B cell (primary cell): Measurements from ENCODE around the gene SKAP1. TPM values are rescaled to one million over a fixed set of nuclear protein-coding genes. Genes with fewer than 3 reads are reported as not detected.

Source experiments
- ATAC-seq: fragments of 200-7000 bp; cut with Tn5 transposase; one replicate; pipeline ENCODE4 v1.10.0; 2021; ENCODE audit warnings: low read depth, mild to moderate bottlenecking, moderate number of reproducible peaks, moderate library complexity
- CTCF ChIA-PET: fragments of 350-600 bp; sonication (Branson Sonifier 250); formaldehyde crosslinking; loops from one replicate; lab custom pipeline; 2021; ENCODE audit warnings: antibody characterized with exemption, inconsistent platforms; lab: Charles Lee
- POLR2A ChIA-PET: fragments of 350-600 bp; sonication (Branson Sonifier 250); formaldehyde crosslinking; loops from one replicate; lab custom pipeline; 2021; ENCODE audit warnings: antibody characterized with exemption; lab: Charles Lee
- DNase-seq: peaks from one replicate; pipeline ENCODE4 v3.0.0; 2013
- H2AFZ ChIP-seq: 2 replicates; pipeline ENCODE4 v1.6.1; 2012; ENCODE audit warnings: mild to moderate bottlenecking, low read depth, low read length; ENCODE audit not compliant: insufficient read depth, poor library complexity, severe bottlenecking
- H3K27ac ChIP-seq, 2 donors: 1 replicate in 1 of 2; 2 replicates in 1 of 2; pipeline ENCODE4 v1.5.1; 2012 to 2013; ENCODE audit warnings: low read length in 2 of 2, mild to moderate bottlenecking in 2 of 2, moderate library complexity in 1 of 2
- H3K27me3 ChIP-seq, 4 experiments: fragments of 200-600 bp in 1 of 4; sonication (generic) in 1 of 4; replicated peaks in 1 of 4; 1 replicate in 2 of 4; 2 replicates in 2 of 4; pipeline versions ENCODE4 v1.6.1 to v1.7.0; 2013 to 2016; ENCODE audit warnings: low read length in 3 of 4, mild to moderate bottlenecking in 2 of 4, mixed read lengths in 1 of 4, moderate library complexity in 1 of 4; ENCODE audit not compliant: insufficient read depth in 4 of 4, control insufficient read depth in 3 of 4; ENCODE audit errors: control extremely low read depth in 1 of 4
- H3K36me3 ChIP-seq, 2 experiments: replicated peaks in 1 of 2; 1 replicate in 1 of 2; 2 replicates in 1 of 2; pipeline versions ENCODE4 v1.6.1 to v1.7.1; 2013; ENCODE audit warnings: low read length in 1 of 2; ENCODE audit not compliant: insufficient read depth in 2 of 2, control insufficient read depth in 1 of 2; ENCODE audit errors: control extremely low read depth in 1 of 2, extremely low read depth in 1 of 2
- H3K4me1 ChIP-seq, 2 donors: fragments of 200-600 bp in 1 of 2; sonication (generic) in 1 of 2; 1 replicate in 1 of 2; 2 replicates in 1 of 2; pipeline versions ENCODE4 v1.5.1 to v1.6.1; 2013 to 2017; ENCODE audit warnings: low read length in 2 of 2; ENCODE audit not compliant: control insufficient read depth in 2 of 2, insufficient read depth in 2 of 2
- H3K4me2 ChIP-seq: replicated peaks from 2 replicates; pipeline ENCODE3; 2012; ENCODE audit warnings: mild to moderate bottlenecking, low read depth, low read length; ENCODE audit not compliant: poor library complexity, severe bottlenecking
- H3K4me3 ChIP-seq, 5 experiments: fragments of 200-600 bp in 1 of 5; sonication (generic) in 1 of 5; 1 replicate in 3 of 5; 2 replicates in 2 of 5; pipeline versions ENCODE4 v1.5.1 to v1.7.0; 2011 to 2016; ENCODE audit warnings: low read length in 4 of 5, mild to moderate bottlenecking in 4 of 5, low read depth in 2 of 5, control low read depth in 1 of 5, moderate library complexity in 1 of 5; ENCODE audit not compliant: insufficient read depth in 1 of 5; ENCODE audit errors: control extremely low read depth in 1 of 5, extremely low read depth in 1 of 5
- H3K79me2 ChIP-seq: fragments of 200-600 bp; sonication (generic); one replicate; pipeline ENCODE4 v1.6.0; 2016; ENCODE audit warnings: low read length; ENCODE audit not compliant: control insufficient read depth, insufficient read depth
- H3K9ac ChIP-seq: fragments of 200-600 bp; sonication (generic); 2 replicates; pipeline ENCODE4 v1.6.1; 2017; ENCODE audit warnings: mild to moderate bottlenecking, low read length, moderate library complexity
- H3K9me3 ChIP-seq, 3 donors: one replicate each; pipeline versions ENCODE4 v1.6.1 to v1.7.1; 2013; ENCODE audit warnings: low read length in 2 of 3; ENCODE audit not compliant: control insufficient read depth in 2 of 3, insufficient read depth in 1 of 3; ENCODE audit errors: control extremely low read depth in 1 of 3
- H4K20me1 ChIP-seq: 2 replicates; pipeline ENCODE4 v1.6.0; 2012; ENCODE audit warnings: mild to moderate bottlenecking, low read length; ENCODE audit not compliant: insufficient read depth, control insufficient read depth, poor library complexity, severe bottlenecking
- H3K27ac Mint-ChIP-seq: one replicate; pipeline ENCODE4 v1.8.0; 2021; ENCODE audit warnings: mixed read lengths
- H3K27me3 Mint-ChIP-seq: one replicate; pipeline ENCODE4 v1.8.0; 2021; ENCODE audit warnings: mixed read lengths
- H3K4me1 Mint-ChIP-seq: one replicate; pipeline ENCODE4 v1.8.0; 2021; ENCODE audit warnings: mixed read lengths
- H3K4me3 Mint-ChIP-seq: one replicate; pipeline ENCODE4 v1.8.0; 2021; ENCODE audit warnings: mixed read lengths
- H3K9me3 Mint-ChIP-seq: one replicate; pipeline ENCODE4 v1.8.0; 2022; ENCODE audit warnings: mixed read lengths; ENCODE audit not compliant: insufficient read depth
- EZH2 ChIP-seq: IDR thresholded peaks from 2 replicates; pipeline ENCODE4 v1.6.1; 2012; ENCODE audit warnings: borderline replicate concordance, low read depth, mild to moderate bottlenecking, moderate library complexity, low read length; ENCODE audit not compliant: insufficient read depth, poor library complexity, severe bottlenecking
- WGBS: methylation state at CpG from one replicate; pipeline ENCODE4 v1.1.5; 2013; ENCODE audit warnings: missing lambda C conversion rate; ENCODE audit not compliant: insufficient coverage; 5-methylcytosine and 5-hydroxymethylcytosine counted together
- intact Hi-C: fragments of 100-400 bp; cut with micrococcal nuclease; formaldehyde crosslinking; loops from one replicate; pipeline ENCODE4 v1.10.0; 2022
- polyA plus RNA-seq: library from polyadenylated mRNA; depleted of rRNA; stranded (reverse); fragments of >200 nt; gene quantifications from 2 replicates; pipeline ENCODE4 v1.2.3, GENCODE V29; 2012
- total RNA-seq, 2 donors: library from RNA; stranded (reverse); fragments of 120-200 nt in 1 of 2; gene quantifications; 1 replicate in 1 of 2; 2 replicates in 1 of 2; pipeline versions ENCODE4 v1.2.3 to v1.2.4, GENCODE V29; 2013 to 2022
- TF ChIP-seq, protein P1 (sequence below): fragments of 200-600 bp; IDR thresholded peaks from one replicate; pipeline ENCODE4 v1.8.0; 2022; ENCODE audit warnings: antibody characterized with exemption, mild to moderate bottlenecking

The SKAP1 gene
- total and polyA plus RNA-seq, 2 donors (not counting 1 experiment from before 2014, with no cell fraction given): 33.1 to 37.3 TPM

DNA sequence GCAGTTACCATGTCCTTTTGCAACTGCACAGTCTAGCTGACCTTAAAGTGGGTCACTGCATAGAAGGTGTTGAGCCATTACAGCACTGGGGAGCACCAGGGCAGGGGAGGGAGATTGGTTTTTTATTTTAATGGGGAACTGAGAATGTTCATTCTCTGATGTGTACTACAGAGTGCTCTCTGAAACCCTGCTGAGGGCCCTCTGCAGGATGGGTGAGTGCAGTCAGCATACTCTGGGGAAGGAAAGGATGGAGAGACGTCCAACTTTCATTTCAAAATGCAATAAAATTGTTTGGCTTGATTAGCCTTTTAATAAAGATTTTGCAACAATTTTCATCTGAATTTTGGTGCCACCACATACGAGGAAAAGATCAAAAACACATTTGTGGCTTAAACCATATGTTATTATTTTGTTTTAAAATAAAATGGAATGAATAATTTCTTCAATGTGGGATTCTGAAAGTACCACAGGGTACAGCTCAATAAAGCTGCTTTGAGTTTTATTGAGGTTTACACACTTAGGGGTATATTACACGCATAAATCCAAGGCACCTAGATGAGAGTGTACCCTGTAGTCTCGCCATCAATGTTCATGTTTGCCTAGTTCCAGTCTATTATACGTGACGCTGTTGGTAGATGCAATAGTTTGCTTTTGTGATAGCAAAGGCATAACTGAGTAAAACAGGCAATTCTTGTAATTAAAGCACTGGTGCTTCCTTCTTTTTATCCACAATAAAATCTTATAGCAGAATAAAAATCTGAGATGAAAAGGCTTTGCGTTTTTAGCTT, 249.0 kb downstream of the SKAP1 start:
- WGBS: 95% methylated on average over 4 of the region's 7 CpGs
- ATAC-seq (no peak), DNase-seq (no peak)
- Mint-ChIP-seq H3K9me3 (no peaks in the 10 kb centered on the region), H3K27ac (no peak overlapping the region), H3K4me1 (no peaks in the 10 kb centered on the region), H3K4me3 (no peak overlapping the region), H3K27me3 (no peaks in the 10 kb centered on the region)
- Histone ChIP-seq H3K27me3 (no peaks in the 10 kb centered on the region), H4K20me1 (no peaks in the 10 kb centered on the region), H3K9me3 (no peaks in the 10 kb centered on the region), H3K36me3 (peaks cover 0 to 48% of the 10 kb centered on the region in 2 experiments), H3K79me2 (no peaks in the 10 kb centered on the region), H3K4me1 (no peaks in the 10 kb centered on the region), H3K4me2 (no peak overlapping the region), H3K4me3 (no peak overlapping the region), H3K9ac (no peak overlapping the region), H3K27ac (no peak overlapping the region), H2AFZ (no peak overlapping the region)
- intact Hi-C loops: no loop called here
- POLR2A ChIA-PET: no interaction called here
- no peak for TF ChIP-seq EZH2
- TF ChIP-seq, protein P1, sequence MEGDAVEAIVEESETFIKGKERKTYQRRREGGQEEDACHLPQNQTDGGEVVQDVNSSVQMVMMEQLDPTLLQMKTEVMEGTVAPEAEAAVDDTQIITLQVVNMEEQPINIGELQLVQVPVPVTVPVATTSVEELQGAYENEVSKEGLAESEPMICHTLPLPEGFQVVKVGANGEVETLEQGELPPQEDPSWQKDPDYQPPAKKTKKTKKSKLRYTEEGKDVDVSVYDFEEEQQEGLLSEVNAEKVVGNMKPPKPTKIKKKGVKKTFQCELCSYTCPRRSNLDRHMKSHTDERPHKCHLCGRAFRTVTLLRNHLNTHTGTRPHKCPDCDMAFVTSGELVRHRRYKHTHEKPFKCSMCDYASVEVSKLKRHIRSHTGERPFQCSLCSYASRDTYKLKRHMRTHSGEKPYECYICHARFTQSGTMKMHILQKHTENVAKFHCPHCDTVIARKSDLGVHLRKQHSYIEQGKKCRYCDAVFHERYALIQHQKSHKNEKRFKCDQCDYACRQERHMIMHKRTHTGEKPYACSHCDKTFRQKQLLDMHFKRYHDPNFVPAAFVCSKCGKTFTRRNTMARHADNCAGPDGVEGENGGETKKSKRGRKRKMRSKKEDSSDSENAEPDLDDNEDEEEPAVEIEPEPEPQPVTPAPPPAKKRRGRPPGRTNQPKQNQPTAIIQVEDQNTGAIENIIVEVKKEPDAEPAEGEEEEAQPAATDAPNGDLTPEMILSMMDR: no peak
- CTCF ChIA-PET: no interaction called here

DNA sequence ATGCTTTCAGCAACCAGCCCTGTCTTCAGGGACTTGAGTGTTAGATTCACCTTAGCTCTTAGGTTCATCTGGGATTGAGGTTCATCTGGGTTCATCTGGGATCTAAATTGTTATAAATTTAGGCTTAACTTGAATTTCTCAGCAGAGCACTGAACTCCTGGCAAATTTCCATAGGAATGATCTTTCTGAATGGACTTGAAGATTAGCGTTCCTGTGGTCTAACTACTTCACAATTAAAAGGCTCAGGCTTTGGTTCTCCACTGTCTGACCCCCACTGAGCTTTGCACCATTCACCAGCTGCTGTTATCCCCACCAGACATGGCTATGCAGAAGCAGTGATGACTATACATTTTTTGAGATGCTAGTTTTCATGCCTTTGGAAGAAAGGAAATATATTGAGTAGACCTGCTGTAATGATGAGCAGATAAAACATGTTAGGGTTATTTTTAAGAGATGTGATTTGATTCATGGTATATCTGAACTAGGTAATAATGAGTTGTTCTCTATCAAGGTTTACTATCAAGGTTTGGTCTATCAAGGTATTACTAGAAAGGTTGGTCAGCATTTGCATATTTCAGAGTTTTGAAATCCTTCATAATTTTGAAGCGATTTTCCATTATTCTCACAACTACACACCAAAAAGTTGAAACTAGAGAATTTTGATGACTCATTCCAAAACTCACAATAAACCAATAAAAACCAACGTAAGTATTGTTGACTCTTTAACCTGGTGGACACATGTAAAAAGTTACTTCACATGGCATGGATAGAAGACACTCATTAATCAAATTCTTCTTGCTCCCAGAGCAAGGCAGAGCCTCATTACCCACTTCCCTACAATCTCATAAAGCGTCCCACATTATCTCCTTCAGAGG, 250.7 kb downstream of the SKAP1 start:
- Histone ChIP-seq H3K27me3 (no peaks in the 10 kb centered on the region), H3K36me3 (peaks cover 0 to 36% of the 10 kb centered on the region in 2 experiments), H3K9me3 (no peaks in the 10 kb centered on the region), H3K9ac (no peak overlapping the region), H2AFZ (no peak overlapping the region), H3K4me1 (no peaks in the 10 kb centered on the region), H4K20me1 (no peaks in the 10 kb centered on the region), H3K27ac (no peak overlapping the region), H3K4me2 (no peak overlapping the region), H3K4me3 (no peak overlapping the region), H3K79me2 (no peaks in the 10 kb centered on the region)
- H3K27me3 Mint-ChIP-seq: no peaks in the 10 kb centered on the region
- H3K27ac Mint-ChIP-seq: no peak overlapping the region
- H3K9me3 Mint-ChIP-seq: no peaks in the 10 kb centered on the region
- WGBS: 100% methylated on average over 1 of the region's 4 CpGs
- CTCF ChIA-PET: no interaction called here
- intact Hi-C loops: no loop called here
- H3K4me3 Mint-ChIP-seq: no peak overlapping the region
- no peaks in the 10 kb centered on the region for H3K4me1 Mint-ChIP-seq
- DNase-seq (no peak), ATAC-seq (no peak)
- TF ChIP-seq EZH2: no peak
- TF ChIP-seq, protein P1: no peak
- POLR2A ChIA-PET: no interaction called here
